GM21717 (cell line): ENCODE measurements around the gene CYP46A1.
A peak's percentile ranks its signal among the peaks of the same experiment; 100 is the strongest.
"Not testable (repeated sequence)": the region's sequence is repeated elsewhere in the genome, so short reads cannot be mapped to it uniquely, and the experiment has no call there.

Experiments used
- ATAC-seq: cut with Tn5 transposase; IDR thresholded peaks from one replicate; pipeline ENCODE4 v1.9.1; 2021; ENCODE audit warnings: mild to moderate bottlenecking, moderate library complexity; ENCODE audit not compliant: unreplicated experiment

Gene CYP46A1

DNA sequence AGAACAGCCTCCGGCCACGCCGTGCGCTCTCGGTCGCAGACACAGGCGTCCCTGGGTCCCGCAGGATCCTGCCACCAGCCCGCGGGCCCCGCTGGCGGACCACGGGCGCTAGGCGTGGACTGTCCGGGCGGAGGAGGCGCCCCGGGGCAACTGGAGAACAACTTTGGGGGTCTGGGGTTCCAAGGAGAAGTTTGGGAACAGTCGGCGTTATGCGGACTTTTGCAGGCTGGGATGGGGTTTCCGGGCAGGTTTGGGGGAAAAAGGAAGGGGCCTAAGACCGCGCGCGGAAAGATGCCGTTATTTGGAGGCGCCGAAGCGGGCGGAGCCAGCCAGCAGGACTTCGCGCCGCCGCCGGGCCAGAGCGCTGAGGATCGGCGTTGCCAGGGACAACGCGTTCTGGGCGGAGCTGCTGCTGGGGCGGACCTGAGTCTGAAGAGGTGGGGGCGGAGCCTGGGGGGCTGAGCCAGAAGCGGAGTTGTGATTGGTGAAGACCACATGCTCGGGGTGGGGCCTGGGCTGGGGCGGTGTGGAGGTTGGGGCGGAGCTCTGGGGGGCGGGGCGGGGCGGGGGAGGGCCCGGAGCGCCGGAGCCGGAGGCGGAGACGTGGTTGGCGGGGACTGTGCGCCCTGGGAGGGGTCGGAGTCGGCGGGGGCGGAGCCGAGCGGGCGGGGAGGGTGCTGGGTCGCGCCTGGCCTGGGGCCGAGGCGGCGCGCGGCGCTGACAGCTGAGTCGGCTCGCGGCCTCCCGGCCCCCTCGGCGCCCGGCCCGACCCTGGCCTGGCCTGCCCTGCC, at the start of gene CYP46A1:
TSS of gene CYP46A1 (plus strand) at position 680 of the 791 bp plus-strand sequence. CDS start 120 bp downstream, outside the sequence.
- ATAC-seq: peak; percentile 93

DNA sequence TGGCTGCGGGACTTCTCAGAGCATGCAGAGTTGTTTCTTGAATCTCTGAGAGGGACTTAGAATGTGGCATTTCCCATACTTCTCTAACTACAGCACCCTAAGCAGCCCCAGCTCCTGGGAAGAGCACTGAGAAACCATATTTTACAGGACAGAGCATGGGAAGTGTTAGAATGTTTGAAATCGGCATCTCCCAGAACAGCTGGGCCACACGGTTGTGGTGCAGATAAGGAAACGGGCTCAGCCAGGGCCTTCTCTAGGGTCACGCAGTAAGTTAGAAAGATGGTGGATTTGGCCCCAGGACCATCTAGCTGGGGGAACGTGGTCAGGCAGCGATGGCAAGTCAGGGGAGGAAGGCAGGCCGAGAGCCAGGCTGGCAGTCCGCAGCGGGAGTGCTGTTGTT, 49.7 kb upstream of the CYP46A1 start:
- no peak for ATAC-seq

DNA sequence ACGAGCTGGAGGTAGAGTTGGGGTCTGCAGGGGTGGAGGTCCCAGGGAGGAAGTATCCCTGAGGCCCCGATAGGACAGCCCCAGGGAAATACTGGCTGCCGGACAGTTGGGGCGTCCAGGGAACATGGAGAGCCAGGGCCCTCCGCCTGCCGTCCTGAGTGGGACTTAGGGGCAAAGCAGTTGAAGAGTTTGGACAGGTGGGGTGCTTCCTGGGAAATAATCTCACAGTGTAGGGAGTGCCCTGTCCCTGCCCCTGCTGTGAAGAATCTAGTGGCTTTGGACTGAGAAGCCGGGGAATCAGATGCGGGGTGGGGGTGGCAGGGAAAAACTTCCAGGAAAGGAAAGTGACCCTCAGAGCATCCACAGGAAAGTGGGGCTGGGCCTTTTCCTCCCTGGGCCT, 49.0 kb upstream of the CYP46A1 start:
- no peak for ATAC-seq

DNA sequence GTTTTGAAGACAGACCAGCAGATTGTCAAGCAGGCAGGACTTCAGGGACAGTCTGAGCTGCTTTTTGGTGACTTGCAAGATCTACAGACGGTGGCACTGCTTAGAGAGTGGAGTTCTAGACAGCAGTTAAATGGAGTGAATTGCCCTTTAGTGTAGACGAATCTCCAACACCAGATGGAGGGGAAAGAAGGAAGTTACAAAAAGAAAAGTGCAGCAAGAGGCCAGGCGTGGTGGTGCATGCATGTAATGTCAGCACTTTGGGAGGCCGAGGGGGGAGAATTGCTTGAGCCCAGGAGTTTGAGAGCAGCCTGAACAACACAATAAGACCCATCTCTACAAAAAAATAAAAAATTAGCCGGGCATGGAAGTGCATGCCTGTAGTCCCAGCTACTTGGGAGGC, 47.6 kb upstream of the CYP46A1 start:
- ATAC-seq: no peak

- ATAC-seq: no peak
These were observed 46.5 kb upstream of the CYP46A1 start for GRCh38 chr14:99637624-99638023.

DNA sequence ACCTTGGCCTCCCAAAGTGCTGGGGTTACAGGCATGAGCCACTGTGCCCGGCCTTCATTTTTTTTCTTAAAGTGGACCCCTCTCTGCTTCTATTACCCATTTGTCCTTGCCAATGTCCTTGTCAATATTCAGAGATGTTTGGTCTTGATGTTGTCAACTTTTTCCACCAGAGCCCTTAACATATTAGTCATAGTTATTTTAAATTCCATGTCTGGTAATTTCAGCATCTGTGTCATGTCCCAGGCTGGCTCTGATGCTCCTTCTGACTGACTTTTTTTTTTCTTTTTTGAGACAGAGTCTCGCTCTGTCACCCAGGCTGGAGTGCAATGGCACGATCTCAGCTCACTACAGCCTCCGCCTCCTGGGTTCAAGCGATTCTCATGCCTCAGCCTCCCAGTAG, 41.3 kb upstream of the CYP46A1 start:
- not testable (repeated sequence) for ATAC-seq

- no peak for ATAC-seq
These were observed 40.8 kb upstream of the CYP46A1 start for GRCh38 chr14:99643343-99643742.

DNA sequence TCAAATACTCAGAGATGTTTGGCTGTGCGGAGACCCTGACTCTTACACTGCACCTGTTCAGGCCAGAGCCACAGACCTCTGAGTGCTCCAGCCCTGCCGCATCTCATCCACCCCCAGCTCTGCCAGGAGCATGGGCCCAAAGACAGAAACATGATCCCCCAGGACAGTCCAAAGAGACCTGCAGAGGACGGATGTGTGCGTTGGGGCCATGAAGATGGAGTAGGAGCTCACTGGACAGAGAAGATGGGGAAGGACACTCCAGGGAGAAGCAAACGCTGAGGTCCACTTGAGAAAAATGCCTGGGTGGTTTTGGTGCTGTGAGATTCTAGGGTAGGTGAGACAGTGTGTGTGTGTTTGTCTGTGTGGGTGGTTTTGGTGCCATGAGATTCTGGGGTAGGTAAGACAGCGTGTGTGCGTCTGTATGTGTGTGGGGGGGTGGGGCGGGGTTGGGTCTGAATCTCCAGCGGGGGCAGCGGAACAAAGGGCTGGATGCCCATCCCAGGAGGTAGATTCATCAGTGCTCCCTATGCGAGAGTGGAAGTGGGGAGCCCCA, 40.0 kb upstream of the CYP46A1 start:
- no peak for ATAC-seq

GRCh38 chr14:99644723-99645544, 39.2 kb upstream of the CYP46A1 start, which contains the start of gene HHIPL1:
Gene HHIPL1 (plus strand): TSS chr14:99645129. CDS start chr14:99645208, 79 bp downstream.
- no peak for ATAC-seq

DNA sequence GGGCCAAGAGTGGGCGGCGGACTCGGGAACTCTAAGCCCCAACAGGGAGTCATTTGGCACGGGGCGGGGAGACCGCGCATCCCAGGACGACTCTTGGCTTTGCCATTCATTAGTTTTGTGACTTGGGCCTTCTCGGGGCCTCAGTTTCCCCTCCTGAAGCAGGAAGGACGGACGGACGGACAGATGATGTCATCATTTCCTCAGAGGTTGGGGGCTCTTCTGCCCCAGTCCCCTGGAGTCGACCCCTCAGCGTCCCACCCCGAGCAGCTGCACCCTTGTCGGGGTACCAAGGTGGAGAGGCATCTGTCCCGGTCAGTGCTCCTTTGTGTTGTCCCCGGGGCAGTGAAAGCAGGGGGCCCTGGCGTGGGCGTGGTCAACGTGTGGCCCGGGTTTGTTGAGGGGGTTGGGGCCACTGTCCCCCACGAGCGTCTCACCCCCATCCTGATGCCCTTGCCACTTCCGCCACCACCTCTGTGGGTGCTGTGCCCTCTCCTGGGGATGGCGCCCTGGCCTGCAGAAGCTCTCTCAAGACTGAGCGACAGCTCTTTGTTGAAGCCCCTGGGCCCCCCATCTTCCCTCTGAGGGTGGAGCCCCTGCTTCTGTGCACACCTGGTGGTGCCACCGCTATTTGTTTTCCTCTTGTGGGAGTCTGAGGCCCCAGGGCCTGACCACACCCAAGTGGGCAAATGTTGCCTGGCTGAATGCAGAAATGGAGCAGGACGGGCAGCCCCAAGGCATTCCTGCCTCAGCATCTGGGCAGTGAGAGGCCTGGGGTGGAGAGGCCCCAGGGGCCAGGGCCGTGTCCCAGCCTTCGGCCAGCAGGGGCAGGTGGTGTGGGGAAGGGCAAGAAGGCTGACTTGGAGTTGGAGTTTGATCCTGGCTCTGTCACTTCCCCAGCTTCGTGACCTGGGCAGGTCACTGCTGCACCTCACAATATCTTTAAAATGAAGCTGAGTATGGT, 38.3 kb upstream of the CYP46A1 start:
- ATAC-seq: no peak

DNA sequence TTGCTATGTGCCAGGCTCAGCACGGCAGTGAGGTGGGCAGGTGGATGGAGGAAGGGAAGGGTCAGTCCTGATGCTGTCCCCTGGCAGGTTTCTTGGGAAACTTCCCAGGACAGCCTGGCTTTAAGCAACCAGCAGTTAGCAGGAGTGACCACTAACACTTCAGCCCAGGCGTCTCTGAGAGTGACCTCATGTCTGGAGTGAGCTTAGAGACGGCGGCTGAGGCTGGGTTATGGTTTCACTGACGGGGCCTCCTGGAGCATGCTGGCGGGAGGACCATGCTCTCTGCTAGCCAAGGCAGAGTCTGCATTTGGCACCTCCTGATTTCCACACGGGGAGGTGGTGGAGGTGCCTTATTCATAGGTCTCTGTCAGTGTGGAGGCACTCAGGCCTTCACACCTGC, 36.7 kb upstream of the CYP46A1 start:
- ATAC-seq: no peak

DNA sequence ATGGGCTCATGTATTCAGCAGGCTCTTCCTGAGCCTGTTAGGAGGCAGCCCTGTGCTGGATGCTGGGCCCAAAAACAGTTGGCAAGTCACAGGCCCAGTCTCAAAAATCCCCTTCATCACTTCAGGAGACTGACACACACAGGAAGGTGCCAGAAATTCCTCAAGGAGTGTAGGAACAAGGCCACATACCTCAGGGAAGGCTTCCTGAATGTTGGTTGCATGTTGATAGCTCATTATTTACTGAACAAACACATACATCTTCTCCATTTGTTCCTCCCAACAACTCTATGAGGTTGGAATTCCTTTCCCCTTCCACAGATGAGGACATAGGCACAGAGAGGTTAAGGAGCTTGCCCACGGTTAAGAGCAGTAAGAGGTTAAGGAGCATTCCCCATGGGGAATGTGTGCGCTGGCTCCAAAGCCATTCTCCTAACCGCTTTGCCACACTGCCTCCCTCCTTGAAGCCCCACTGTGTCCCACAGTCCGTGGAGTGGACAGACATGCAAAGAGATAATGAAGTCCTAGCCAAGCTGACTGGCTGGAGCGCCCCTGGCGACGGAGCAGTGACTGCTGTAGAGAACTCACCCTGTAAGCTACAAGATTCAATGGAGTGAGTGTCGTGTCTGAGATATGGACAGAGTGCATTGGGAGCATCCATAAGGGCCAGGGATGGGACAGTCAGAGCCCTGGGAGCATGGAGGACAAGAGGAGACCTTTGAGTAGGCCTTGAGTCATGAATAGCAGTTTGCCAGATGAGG, 35.9 kb upstream of the CYP46A1 start:
- ATAC-seq: no peak

DNA sequence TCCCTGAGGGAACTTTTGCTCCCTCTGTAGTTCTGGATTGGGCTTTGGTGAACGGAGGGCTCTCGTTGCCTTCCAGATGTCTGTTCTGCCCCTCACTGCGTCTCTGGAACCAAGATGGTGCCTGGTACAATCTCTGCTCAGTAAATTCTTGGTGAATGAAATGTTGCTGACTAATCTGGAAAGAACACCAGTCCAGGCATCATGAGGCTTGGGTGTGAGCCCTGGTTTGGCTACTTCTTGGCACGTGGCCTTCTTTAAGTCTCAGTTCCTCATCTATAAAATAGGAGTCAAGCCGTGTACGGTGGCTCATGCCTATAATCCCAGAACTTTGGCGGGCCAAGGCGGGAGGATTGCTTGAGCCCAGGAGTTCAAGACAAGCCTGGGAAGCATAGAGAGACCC, 34.9 kb upstream of the CYP46A1 start:
- ATAC-seq: no peak

GRCh38 chr14:99649643-99650042, 34.5 kb upstream of the CYP46A1 start:
- no peak for ATAC-seq

GRCh38 chr14:99650189-99650588, 33.9 kb upstream of the CYP46A1 start:
- ATAC-seq: no peak

- no peak for ATAC-seq
These were observed 31.9 kb upstream of the CYP46A1 start for GRCh38 chr14:99651953-99652746.

GRCh38 chr14:99654235-99654985, 29.7 kb upstream of the CYP46A1 start:
- no peak for ATAC-seq

DNA sequence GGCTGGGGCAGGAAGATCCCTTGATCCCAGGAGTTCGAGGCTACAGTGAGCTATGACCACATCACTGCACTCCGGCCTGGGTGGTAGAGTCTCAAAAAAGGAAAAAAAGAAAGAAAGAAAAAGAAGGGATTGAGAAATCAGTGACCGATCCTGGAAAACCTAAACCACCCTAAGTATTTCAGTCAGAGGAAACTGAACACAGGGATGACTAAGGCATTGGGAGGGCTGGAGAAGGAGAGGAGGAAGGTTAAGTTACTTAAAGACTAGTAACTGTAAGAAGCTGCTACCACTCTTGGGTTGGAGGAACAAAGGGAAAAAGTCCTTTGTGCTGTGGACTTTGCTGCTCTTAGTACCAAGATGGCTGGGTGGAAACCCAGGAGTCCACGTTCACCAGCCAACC, 28.6 kb upstream of the CYP46A1 start:
- no peak for ATAC-seq
